Left cardiac atrium (tissue), 4 donors: ENCODE results near the gene GTF2F1. TPM values are rescaled to one million over a fixed set of nuclear protein-coding genes. Genes with fewer than 3 reads are reported as not detected.
"Not testable (repeated sequence)": the region's sequence is repeated elsewhere in the genome, so short reads cannot be mapped to it uniquely, and the experiment has no call there.

Source experiments
- ATAC-seq, 2 donors: fragments of 200-7000 bp; cut with Tn5 transposase; one replicate each; pipeline ENCODE4 v1.9.1; 2020; ENCODE audit warnings: mild to moderate bottlenecking in 2 of 2, moderate library complexity in 2 of 2
- DNase-seq: peaks from one replicate; pipeline ENCODE4 v3.0.0-alpha.2; 2020
- intact Hi-C, 2 donors: fragments of 100-400 bp; cut with DNase I; formaldehyde crosslinking; loops; one replicate each; pipeline versions ENCODE4 v1.14.1 to v1.15.1; 2022 to 2023
- total RNA-seq, 2 donors: library from RNA; stranded (reverse); fragmentation: NEBNext Ultra II Directional; extraction: Animal tissue kit (Norgen Biotek cat#: 25700); gene quantifications; one replicate each; pipeline ENCODE4 v1.2.1, GENCODE V29; 2021
- donor health status: DM: no; HTN: yes; CAD: no.
- donor health status: DM: no; HTN: yes; CAD: no; lungs with severe emphysema.
- donor health status: DM: yes; HTN: yes; CAD: no.
- donor health status: Dilated cardiomyopathy.

The GTF2F1 gene
- total RNA-seq, 2 donors from 2014 or later, result 29.6 to 33.0 TPM

DNA sequence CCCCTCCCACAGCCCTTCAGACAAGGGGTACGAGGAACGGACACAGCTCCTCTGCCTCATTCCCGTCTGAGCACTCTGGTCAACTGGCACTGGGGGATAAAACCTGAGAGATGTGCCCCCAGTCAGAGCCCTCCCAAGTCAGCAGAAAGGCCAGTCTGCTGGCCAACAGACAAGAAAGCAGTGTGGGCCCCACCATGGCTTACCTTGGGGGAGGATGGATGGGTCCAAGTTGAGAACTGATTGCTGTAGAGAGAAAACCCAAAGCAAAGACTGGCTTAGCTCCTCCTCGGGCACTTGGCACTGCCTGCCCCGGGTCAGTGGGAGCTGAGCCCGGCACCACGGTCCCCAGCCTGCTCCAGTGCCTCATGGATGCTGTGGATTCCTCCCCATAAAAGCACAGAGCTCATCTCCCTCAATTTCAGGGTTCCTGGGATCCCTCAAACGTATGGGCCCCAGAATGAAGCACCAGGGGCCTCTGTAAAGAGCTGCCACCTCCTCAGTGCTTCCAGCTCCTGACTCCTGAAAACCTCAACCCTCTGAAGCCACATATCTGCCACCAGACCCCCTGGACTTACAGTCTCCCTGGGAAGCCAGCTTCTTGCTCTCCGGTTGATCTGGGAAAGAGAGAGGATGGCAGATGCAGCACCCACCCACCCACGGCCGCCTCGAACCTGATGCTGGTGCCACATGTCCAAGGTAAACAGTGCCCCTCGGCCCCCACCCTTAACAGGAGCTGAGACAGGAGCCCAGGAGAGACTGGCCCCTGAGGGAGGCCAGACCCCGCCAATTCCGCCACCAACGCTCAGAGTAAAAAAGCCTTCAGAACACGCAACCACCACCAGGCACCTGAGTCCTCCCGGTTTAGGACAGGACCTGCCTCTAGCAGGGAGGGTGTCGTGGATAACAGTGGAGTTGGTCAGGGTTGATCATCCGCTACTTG lies 28.4 kb upstream of the GTF2F1 start:
- DNase-seq (no peak), ATAC-seq (no peak)
- intact Hi-C loops, result no loop called here

DNA sequence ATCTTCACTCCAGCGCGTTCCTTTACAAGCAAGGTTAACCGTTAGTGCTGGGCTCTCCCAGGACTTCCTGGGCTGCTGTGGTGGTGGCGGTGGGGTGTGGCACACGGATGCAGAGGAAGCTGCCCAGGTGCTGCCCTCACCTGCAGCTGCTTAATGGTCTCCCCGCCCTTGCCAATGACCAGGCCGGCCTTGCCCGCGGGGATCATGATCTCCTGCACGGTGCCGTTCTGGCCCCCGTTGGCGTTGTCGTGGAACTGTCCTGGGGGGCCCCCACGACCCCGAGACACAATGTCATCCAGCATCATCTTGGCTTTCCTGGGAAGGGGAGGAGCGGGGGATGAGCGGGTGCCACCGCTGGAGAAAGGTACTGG lies 25.6 kb upstream of the GTF2F1 start:
- DNase-seq (no peak), ATAC-seq (no peak)
- intact Hi-C loops, result no loop called here

DNA sequence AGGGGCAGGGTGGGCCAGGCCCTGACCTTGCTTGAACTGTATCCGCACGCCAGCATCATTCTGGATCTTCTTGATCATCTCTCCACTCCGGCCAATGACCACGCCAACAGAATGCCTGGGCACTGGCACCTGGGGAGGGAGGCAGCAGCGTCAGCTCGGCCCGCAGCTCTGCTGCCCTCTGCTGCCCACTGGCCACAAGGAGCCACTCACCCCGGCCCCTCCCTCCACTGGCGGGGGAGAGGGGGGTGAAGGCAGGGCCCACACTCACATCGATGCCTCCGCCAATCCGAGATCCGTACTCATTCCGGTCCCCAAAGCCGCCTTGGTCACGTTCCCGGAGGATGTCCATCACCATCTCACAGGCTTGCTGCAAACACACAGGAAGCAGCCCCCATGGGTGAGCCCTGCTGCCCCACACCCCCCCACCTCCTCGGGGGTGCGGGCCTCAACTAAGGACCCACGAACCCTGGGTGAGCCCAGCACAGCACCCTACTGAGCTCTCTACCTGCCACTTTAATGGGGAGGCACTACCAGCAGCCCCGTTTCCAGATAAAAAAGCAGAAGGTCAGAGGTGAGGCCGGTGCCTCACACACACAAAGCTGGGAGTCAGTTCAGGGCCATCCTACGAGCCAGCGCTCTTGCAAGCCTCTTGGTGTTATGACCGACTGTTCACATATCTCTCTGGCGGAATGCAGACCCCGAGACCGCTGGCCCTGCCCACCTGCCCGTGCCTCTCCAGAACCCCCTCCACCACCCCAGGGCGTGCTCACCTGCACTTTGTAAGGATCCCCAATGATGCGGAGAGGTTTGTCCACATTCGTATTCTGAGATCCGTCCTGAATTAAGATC lies 25.0 kb upstream of the GTF2F1 start:
- intact Hi-C loops, result no loop called here
- DNase-seq (no peak), ATAC-seq (peak; percentile 40 to 60)

DNA sequence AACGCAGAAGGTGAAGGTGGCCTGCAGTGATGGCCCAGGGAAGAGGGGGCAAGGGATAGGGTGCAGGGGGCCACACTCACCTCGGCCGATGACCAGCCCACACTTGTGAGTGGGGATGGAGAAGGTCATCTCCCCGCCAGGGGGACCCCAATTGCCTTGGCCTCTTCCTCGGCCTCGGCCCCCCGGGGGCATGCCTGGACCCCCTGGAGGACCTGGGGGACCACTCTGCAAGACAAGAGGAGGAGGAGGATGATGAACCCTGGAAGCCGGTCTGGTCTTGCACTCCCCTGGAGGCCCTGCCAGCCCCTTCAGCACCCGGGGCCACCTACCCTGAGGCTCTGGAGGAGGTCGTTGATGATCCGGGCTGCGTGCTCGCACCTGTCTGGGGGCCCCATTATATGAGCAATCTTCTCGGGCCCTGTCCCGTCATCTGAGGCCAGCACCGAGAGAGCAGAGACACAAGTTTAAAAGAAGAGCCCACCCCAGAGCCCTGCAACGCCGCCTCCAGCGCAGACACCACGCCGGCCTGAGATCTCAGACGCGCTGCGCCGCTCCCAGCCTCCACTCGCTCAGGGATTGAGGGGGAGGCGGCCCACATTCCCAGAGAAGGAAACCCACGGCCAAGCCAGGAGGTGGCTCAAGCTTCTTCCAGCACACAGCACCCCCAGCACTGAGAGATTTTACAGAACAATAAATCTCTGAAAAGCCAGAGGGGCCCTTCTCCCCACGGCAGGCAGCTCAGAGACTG lies 23.9 kb upstream of the GTF2F1 start:
- intact Hi-C loops, result no loop called here
- DNase-seq, result no peak
- ATAC-seq, result no peak

DNA sequence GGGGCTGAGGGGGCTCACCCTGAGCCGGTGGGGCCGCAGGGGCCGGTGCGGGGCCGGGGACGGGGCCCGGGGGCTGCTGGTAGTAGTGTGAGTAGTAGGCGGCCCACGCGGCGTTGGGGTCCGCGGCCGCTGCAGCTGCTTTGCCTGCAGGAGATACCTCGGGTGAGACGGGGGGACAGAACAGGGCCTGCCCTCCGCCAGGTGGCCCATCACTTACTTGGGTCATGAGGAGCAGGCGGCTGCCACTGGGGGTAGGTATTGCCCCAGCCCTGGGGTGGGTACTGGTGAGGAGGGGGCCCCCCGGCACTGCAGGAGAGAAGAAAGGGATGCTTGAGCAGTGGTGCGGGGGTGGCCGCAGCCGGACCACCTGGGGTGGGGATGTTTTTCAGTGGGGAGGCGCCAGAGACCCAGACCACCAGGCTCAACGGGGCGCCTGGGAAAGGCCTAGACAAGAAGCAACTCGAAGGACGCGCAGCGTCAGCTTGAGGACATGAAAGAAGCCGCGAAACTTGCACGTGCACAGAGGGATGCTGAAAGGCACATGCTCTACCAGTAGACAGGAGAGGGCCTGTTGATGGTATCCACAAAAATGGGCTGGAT lies 22.7 kb upstream of the GTF2F1 start:
- no peak for ATAC-seq
- intact Hi-C loops, result no loop called here
- no peak for DNase-seq

DNA sequence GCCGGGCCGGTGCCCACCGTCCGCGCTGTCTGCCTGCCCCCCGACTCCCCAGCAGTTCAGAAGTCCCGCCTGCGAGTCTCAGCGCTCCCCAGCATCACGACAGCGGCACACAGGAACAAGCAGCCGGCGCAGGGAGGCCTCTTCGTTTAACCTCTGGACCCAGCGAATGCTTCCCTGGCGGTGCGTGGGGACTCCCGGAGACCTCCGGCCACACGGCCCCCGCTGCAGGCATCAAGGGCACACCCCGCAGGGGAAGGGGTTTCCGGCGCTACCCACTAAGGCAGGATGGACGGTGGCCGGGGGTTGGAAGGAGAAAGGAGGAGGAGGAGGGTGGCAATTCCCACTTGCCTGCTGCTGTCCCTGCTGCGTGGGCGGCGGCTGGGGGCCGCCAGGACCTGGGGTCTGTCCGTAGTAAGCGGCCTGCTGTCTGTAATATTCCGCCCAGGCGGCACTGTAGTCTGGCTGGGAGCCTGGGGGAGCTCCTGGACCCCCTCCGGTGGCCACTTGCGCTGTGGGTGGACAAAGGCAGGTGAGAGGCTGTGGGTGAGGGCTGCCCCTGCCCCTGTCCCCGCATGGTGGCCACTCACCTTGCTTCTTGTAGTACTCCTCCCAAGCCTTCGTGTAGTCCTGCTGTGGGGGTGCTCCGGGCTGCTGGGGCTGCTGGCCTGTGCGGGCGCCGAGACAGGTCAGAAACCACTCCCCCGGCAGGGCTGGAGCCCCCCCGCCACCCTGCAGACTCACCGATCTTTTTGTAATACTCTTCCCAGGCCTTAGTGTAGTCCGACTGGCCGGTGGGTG lies 22.0 kb upstream of the GTF2F1 start:
- no peak for ATAC-seq
- intact Hi-C loops, result no loop called here

DNA sequence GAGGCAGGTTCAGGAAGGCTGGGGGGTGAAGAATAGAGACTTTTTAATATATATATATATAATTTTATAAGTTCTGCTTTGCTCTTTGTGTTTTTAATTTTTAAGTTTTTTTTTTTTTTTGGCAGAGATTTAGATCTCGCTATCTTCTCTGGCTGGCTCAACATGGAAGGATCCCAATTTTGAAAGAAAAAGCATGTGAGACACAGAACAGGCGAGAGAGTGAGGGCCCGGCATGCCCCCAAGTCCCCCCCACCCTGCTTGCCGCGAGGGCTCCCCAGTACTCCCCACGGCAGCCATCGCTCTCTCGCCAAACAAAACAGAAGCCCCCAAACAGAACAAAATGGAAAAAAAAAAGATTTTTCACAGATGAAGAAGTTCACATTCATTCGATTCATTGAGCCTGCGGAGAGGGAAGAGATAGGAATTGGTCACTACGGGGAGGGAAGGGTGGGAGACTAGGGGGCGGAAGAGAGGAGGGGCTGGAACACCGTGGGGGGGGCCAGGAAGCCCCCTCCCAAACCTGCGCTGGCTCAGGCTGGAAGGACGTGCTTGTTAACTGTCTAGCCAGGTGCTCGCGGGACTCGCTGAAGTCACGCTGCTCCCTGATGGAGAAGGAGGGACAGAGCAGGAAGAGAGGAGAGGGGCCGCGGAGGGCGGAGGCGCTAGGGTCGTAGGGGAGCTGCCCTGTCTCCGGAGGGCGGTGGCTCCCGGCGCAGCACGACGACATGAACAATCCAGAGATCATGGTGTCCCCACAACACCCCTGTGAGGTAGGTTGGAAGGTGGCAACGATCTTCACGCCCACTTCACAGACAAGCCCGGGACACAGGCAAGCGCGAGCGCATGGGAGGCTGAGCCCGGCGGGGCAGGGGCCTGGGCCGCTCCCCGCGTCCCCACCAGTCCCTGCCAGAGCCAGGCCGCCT lies 21.0 kb upstream of the GTF2F1 start:
- DNase-seq (no peak), ATAC-seq (no peak)
- intact Hi-C loops, result no loop called here

More for the DNA sequence above, 22.0 kb upstream of the GTF2F1 start:
- DNase-seq, result no peak

DNA sequence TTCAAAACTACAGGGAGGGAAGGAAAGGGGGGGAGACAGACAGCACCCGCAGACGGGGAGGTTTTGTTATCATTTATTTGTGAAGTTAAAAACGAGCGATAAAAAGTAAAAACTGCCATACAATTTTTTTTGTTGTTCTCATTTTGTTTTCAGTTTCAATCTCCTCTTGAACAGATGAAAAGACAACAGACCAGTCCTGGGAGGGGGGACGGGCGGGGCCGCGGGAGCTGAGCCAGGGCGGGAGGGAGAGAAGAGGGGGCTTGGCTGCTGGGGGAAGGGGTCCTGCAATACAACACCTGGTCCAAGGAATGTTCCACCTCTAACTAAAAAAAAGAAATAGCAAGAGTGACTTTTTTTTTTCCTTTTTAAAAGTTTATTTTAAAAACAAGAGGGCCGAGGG lies 20.3 kb upstream of the GTF2F1 start:
- intact Hi-C loops, result no loop called here
- ATAC-seq, result no peak
- no peak for DNase-seq

DNA sequence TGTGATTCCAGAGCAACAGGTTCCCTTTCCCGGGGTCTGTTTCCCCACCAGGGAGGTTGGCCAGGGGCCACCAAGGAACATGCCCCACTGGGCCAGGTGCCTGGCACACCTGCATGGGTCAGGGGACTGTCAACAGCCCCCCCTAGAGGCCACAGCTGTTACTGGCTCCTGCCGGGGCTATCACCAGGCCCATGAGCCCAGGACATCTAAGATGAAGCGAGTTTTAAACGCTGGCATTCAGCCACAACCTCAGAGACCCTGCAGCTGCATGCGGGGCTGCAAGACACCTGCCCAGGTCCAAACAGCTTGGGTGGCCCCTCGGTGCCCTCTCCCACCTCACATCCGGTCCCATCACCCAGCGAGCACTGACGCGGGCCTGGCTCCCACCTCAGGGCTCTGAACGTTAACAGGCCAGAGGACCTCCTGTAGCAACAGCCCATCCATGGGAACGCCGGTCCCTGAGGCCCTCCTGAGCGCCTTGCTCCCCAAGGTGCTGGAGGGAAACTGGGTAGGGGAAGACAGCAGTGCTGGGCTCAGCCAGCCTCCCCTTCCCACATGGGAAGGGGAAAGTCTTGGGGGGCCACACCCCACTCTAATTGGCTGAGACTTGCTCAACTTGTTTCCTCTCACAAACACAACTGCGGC lies 19.6 kb upstream of the GTF2F1 start:
- DNase-seq, result no peak
- intact Hi-C loops, result no loop called here
- peak in 1 of 2 donors; percentile 17 for ATAC-seq

DNA sequence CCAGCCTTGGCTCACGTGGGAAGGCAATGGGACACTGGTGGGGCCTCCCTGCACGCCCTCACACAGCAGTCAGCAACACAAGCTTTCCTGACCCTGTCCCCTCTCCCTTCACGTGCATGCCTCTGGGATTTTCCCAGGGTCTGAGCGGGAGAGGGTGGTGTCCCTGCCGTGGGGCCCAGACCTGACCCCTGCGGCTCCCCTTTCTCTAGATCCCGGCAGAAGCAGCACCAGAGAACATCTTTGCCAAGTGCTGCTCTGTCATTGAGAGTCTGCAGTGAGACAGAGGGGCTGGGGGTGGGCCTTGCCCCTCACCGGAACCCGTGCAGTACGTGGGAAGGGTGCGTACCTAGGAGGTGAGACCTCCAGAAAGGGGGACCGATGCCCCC lies 19.1 kb upstream of the GTF2F1 start:
- intact Hi-C loops, result no loop called here
- ATAC-seq, result peak; percentile 6 to 21

DNA sequence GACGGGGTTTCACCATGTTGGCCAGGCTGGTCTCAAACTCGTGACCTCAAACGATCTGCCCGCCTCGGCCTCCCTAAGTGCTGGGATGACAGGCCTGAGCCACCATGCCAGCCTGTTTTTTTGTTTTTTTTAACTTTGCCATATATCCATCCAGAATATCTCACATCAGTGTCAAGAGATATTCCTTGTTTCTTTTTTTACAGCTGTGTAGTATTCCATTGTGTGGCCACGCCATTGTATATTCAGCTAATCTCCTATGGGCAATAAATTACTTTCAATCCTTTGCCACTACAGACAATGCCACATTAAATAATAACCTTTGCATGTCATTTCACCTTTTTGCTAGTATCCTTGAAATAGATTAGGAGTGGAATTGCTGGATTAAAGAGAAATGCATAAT lies 16.4 kb upstream of the GTF2F1 start:
- DNase-seq (no peak), ATAC-seq (no peak)
- intact Hi-C loops, result no loop called here

More for the DNA sequence above, 19.1 kb upstream of the GTF2F1 start:
- no peak for DNase-seq

DNA sequence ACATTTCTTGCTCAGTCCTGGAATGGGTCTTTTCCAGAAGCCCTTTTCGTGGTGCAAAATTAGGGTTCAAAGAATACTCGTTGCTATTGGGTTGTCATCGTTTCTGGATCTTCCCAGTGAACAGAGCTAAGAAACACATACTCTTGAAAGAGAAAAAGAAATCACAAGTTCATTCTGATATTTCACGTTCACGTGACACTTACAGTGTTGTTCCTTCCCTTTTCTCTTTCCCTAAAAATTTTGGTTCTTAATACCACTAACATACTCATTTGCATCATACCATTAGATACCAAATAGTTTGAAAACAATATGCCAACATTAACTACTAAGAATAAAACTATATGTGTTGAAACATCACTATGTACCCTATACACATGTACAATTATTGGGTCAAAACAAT lies 13.4 kb upstream of the GTF2F1 start:
- intact Hi-C loops, result no loop called here
- DNase-seq (no peak), ATAC-seq (no peak)

DNA sequence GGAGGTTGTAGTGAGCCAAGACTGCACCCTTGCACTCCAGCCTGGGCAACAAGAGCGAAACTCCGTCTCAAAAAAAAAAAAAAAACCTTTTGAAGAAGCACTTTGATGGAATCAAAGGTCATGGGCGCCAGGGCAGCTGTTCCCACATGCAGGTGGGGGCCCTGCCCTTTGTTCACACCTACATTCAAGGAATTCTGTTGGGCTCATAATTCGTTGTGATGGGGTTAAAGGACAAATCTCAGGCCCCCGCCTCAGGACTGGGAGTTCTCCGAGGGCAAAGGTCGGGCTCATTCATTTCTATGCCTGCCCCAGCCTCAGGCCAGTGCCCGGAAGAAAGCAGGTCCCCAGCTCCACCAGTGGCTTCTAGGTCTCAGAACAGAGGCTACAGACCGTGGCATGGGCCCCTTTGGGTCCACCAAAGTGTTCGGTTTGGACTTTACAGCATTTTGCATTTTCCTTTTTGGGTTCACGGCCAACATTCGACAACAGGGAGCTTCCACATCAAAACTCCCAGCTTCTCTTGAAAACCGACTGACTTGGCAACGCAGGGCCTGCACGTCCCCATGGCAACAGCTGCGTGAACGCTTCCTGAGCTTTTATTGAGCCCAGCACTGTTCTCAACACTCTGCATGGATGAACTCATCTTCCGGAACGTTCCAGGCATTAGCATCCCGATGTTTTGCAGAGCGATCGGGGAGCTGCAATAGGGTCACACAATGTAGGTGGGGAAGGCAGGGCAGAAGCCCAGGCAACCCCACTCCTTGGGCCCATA lies 10.1 kb upstream of the GTF2F1 start:
- DNase-seq (no peak), ATAC-seq (peak in 1 of 2 donors; percentile 23)
- intact Hi-C loops, result no loop called here

DNA sequence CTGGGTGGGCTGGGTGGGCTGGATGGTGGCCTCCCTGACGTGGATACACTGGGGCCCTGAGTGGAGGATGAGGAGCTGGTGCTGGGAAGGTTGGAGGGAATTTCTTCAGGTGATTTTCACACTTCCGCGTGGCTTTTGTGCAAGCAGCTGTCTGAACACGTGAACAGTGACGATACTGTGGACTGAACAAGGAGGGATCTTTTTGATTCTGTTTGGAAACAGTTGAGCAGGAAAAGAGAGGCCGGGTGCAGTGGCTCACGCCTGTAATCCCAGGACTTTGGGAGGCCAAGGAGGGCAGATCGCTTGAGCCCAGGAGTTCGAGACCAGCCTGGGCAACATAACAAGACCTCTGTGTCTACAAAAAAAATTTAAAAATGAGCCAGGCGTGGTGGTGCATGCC lies 9.1 kb upstream of the GTF2F1 start:
- DNase-seq (no peak), ATAC-seq (no peak)
- intact Hi-C loops, result no loop called here

DNA sequence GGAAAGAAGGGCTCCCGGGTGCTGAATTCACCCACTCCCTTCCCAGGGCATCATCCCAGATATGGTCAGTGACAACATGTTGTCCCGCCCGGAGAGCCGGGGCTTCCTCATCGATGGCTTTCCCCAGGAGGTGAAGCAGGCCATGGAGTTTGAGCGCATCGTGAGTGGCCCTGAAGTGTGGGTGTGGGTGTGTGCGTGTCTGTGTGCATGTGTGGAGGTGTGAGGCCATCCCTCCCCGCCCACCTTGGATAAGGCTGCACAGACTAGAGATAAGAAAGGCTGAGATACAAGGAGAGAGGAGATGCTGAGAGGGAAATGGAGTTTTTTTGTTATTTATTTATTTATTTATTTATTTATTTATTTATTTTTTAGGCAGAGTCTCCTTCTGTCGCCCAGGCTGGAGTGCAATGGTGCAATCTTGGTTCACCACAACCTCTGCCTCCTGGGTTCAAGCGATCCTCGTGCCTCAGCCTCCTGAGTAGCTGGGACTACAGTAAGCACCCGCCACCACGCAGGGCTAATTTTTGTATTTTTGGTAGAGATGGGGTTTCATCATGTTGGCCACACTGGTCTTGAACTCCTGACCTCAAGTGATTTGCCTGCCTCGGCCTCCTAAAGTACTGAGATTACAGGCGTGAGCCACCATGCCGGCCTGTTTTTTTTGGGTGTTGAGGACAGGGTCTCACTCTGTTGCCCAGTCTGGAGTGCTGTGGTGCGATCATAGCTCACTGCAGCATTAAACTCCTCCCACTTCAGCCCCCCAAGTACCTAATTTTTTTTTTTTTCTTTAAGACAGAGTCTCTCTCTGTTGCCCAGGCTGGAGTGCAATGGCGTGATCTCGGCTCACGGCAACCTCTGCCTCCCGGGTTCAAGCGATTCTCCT lies 7.3 kb upstream of the GTF2F1 start:
- intact Hi-C loops, ATAC-seq, DNase-seq: not testable (repeated sequence)
